Activated naive CD4-positive, alpha-beta T cell treated with anti-CD3 and anti-CD28 coated beads, Interleukin-2, amount 10 ng/mL, durations not matched to agents 7 days and 5 days (primary cell): Measurements from ENCODE around the gene DTWD2.
"Not testable (repeated sequence)": the region's sequence is repeated elsewhere in the genome, so short reads cannot be mapped to it uniquely, and the experiment has no call there.

ENCODE experiments used
- CTCF ChIA-PET: fragments of 350-600 bp; sonication (Branson Sonifier 250); formaldehyde crosslinking; loops from one replicate; lab custom pipeline; 2021; ENCODE audit warnings: antibody characterized with exemption; lab: Charles Lee
- DNase-seq: peaks from one replicate; pipeline ENCODE4 v3.0.0-alpha.2; 2020
- H3K27ac Mint-ChIP-seq: one replicate; pipeline ENCODE4 v1.8.0; 2021; ENCODE audit warnings: mild to moderate bottlenecking, moderate library complexity, mixed read lengths
- H3K27me3 Mint-ChIP-seq: one replicate; pipeline ENCODE4 v1.8.0; 2021; ENCODE audit warnings: mild to moderate bottlenecking, mixed read lengths
- H3K36me3 Mint-ChIP-seq: one replicate; pipeline ENCODE4 v1.8.0; 2021; ENCODE audit warnings: mixed read lengths
- H3K4me1 Mint-ChIP-seq: one replicate; pipeline ENCODE4 v1.8.0; 2021; ENCODE audit warnings: mixed read lengths
- H3K4me3 Mint-ChIP-seq: one replicate; pipeline ENCODE4 v1.8.0; 2021; ENCODE audit warnings: mild to moderate bottlenecking, moderate library complexity, mixed read lengths
- H3K9me3 Mint-ChIP-seq: one replicate; pipeline ENCODE4 v1.8.0; 2021; ENCODE audit warnings: mixed read lengths

The DTWD2 gene

DNA sequence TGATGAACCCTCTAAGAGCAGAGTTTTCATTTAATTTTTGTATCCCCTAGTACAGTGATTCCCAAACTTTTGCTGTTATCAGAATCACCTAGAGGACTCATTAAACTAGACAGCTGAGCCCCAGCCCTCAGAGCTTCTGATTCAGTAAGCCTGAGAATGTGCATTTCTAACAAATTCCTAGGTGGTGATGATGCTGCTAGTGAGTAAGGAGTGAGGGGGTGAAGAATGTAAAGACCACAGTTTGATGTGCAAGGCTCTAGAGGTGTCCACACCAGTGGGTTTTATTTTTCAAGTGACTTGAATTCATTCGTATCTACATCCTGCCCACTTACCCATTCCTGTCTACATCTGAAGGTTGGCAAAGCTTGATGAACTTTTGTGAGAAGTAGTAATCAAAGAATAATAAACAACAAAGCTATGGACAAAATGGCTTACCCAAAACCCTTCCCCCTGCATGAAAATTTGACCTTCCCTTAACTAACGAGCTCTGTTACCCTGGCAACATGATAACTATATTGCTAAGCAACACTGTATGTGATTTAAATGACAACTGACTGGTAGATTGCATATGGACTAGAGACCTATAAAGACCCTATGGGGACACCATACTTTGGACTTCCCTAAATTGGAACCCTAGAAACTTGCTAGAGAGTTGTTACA is 35.2 kb downstream of the DTWD2 start:
- Mint-ChIP-seq H3K9me3 (no peaks in the 10 kb centered on the region), H3K36me3 (no peaks in the 10 kb centered on the region)
- CTCF ChIA-PET, result no interaction called here

DNA sequence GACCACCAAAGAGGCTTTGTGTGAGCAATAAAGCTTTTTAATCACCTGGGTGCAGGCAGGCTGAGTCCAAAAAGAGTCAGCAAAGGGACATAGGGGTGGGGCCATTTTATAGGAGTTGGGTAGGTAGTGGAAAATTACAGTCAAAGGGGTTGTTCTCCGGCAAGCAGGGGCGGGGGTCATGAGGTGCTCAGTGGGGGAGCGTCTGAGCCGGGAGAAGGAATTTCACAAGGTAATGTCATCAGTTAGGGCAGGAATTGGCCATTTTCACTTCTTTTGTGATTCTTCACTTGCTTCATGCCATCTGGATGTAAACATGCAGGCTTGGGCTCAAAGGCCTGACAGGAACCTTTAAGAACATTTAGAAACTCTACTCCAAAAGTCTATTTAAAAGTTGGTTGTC is 36.0 kb downstream of the DTWD2 start:
- CTCF ChIA-PET, H3K27ac Mint-ChIP-seq, H3K27me3 Mint-ChIP-seq, H3K36me3 Mint-ChIP-seq, DNase-seq, H3K9me3 Mint-ChIP-seq, H3K4me3 Mint-ChIP-seq, H3K4me1 Mint-ChIP-seq: not testable (repeated sequence)

More for the DNA sequence above, 35.2 kb downstream of the DTWD2 start:
- Mint-ChIP-seq H3K4me3 (no peak overlapping the region), H3K4me1 (no peaks in the 10 kb centered on the region), H3K27ac (no peak overlapping the region), H3K27me3 (no peaks in the 10 kb centered on the region)
- DNase-seq, result no peak

DNA sequence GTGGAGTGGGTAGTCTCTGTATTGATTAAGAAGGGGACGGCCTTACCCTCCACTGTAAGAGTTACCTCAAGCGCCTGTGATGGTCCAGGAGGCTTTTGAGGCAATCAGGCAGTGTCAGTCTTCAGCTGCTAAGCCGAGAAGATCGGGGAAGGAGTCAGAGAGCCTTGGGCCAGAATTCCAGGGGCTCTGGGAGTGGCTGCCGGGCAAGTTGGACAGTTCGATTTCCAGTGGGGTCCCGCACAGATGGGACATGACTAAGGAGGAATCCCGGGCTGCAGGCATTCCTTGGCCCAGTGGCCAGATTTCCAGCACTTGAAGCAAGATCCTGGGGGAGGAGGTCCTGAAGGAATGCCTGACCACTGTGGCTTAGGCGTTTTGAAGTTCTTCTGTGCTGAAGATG is 38.0 kb downstream of the DTWD2 start:
- H3K4me1 Mint-ChIP-seq, DNase-seq, H3K4me3 Mint-ChIP-seq, H3K27me3 Mint-ChIP-seq, H3K9me3 Mint-ChIP-seq, H3K36me3 Mint-ChIP-seq, CTCF ChIA-PET, H3K27ac Mint-ChIP-seq: not testable (repeated sequence)

DNA sequence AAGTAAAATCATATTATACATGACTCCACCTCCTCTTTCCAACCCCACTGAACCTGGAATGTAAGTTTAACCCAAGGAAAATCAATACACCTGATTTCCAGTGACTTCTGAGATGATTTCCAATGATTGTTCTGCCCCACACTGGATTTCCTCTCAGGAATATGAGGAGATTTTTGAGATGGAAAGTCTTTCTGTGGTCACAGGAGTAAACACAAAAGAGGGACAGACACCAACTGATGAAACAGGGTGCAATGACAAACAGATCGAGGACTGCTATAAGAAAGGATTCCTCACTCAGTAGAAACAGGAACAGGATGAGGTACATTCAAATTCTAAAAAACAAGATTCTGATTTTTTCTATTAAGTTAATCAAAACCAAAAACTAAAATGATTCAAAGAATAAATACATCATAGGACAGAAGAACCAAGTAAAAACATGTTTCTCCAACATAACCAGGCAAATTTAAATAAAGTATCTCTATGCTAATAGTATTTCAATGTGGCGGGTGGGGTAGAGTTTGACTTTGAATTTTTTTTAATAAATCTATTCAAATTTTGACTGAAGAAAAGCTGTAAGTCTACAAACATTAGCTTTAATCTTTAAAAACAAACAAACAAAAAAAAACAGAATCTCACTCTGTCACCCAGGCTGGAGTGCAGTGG is 42.1 kb downstream of the DTWD2 start:
- Mint-ChIP-seq H3K4me3 (no peak overlapping the region), H3K9me3 (no peaks in the 10 kb centered on the region), H3K4me1 (no peaks in the 10 kb centered on the region), H3K27me3 (no peaks in the 10 kb centered on the region), H3K36me3 (no peaks in the 10 kb centered on the region), H3K27ac (no peak overlapping the region)
- CTCF ChIA-PET, result no interaction called here
- DNase-seq, result no peak

DNA sequence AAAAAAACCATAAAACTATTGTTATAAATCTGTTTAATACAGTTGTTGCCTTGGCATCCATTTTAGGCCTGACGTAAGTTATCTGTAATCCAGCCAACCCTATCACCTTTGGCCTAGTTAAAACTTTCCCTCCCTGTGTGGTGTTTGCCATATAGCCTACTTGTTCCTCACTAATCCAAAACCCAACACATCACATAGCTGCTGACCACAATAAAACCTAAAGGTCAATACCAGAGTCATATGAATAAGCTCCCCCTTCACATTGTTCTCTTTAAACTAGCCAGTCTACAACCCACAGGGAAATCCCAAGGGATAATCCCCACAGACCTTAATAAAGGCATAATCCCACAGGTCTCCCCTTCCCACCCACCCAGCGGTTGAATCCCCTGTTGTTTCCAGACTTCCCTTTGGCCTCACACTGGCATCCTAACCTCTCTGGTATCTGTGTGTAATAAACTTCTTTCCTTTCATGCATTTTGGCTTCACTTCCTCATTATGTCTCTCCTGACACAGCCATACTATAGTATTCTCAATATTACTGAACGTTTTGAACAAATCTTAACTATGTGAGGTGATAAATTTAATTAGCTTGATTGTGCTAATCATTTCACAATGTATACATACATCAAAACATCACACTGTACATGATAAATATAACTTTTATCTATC is 50.8 kb downstream of the DTWD2 start:
- Mint-ChIP-seq H3K27me3 (no peaks in the 10 kb centered on the region), H3K9me3 (no peaks in the 10 kb centered on the region), H3K36me3 (no peaks in the 10 kb centered on the region), H3K4me1 (no peaks in the 10 kb centered on the region), H3K4me3 (no peak overlapping the region), H3K27ac (no peak overlapping the region)
- DNase-seq, result no peak
- CTCF ChIA-PET, result no interaction called here

DNA sequence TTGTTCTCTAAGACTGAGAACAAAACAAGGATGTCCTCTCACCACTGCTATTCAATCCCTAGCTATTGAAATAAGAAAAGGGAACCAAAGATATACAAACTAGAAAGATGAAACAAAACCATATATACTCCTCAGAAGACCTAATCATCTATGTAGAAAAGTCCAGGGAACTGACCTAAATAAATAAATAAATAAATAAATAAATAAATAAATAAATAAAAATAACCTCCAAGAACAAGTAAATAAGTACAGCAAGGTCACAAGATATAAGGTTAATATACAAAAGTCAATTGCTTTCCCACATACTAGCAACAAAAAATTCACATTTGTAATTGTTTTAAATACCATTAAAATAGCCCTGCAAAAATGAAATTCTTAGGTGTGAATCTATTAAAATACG is 54.6 kb downstream of the DTWD2 start:
- CTCF ChIA-PET, result no interaction called here
- no peak overlapping the region for H3K4me3 Mint-ChIP-seq
- no peak for DNase-seq
- H3K27me3 Mint-ChIP-seq, result no peaks in the 10 kb centered on the region
- no peaks in the 10 kb centered on the region for H3K9me3 Mint-ChIP-seq
- H3K4me1 Mint-ChIP-seq, result no peaks in the 10 kb centered on the region
- no peak overlapping the region for H3K27ac Mint-ChIP-seq
- no peaks in the 10 kb centered on the region for H3K36me3 Mint-ChIP-seq

DNA sequence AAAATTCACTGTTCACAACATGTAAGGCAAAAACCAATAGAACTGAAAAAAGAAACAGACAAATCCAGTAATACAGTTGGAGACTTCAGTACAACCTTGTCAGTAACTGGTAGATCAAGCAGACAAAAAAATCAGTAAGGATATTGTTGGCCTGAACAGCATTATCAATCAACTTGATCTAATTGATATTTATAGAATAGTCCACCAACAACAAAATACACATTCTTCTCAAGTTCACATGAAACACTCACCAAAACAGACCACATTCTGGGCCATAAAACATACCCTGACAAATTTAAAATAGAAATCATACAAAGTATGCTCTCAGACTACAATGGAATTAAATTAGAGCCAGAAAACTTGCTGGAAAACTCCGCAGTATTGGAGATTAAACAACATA is 56.8 kb downstream of the DTWD2 start:
- CTCF ChIA-PET, result no interaction called here
- no peaks in the 10 kb centered on the region for H3K27me3 Mint-ChIP-seq
- H3K4me3 Mint-ChIP-seq, result no peak overlapping the region
- no peak for DNase-seq
- H3K9me3 Mint-ChIP-seq, result no peaks in the 10 kb centered on the region
- no peaks in the 10 kb centered on the region for H3K36me3 Mint-ChIP-seq
- H3K4me1 Mint-ChIP-seq, result no peaks in the 10 kb centered on the region
- no peak overlapping the region for H3K27ac Mint-ChIP-seq

DNA sequence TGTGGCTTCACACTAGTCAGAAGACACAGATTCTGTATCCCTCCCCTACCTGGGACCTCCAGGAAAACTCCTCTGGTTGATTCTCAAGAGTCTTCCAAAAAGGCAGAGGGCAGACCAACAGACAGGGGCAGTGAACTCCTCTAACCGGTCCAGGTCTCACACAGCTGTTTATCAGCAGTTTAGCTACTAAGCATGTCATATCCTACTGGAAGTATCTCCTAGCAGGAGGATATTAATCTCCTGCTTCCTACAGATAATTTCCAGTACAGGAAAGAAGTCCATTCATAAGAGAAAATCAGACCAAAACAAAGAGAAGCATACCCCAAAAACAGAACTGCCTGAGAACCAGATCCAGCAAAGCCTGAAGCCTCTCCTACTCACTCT is 64.3 kb downstream of the DTWD2 start:
- Mint-ChIP-seq H3K27ac (no peak overlapping the region), H3K27me3 (no peaks in the 10 kb centered on the region), H3K4me3 (no peak overlapping the region), H3K4me1 (no peaks in the 10 kb centered on the region), H3K9me3 (no peaks in the 10 kb centered on the region), H3K36me3 (no peaks in the 10 kb centered on the region)
- CTCF ChIA-PET, result no interaction called here
- no peak for DNase-seq

DNA sequence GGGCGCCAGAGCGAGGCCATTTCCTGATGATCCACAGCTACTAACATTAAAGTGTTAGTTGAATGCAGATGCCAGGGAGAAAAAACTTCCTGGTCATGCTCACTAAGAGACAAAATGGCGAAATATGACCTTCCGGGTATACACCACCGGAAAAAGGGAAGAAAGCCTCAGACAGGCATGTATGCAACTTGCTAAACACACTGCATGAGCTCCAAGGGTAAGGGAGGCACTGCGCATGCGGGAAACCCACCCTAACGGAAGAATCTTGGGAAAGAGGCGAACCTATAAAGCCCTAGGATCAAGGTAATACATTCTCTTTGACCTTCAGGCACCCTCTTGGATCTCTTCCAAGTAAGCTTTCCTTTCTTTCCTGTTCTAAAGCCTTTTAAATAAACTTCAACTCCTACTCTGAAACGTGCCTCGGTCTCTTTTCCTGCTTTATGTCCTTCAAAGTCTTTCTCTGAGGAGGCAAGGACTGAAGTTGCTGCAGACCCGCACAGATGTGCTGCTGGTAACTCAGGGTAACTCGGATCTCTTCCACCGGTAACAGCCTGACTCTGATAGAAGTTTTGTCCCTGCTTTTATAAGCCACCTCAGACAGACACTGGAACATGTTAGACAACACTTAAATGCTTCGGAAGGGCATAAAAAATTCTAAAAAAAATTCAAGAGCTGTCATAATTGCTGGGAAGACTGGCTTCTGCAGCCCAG is 64.9 kb downstream of the DTWD2 start:
- Mint-ChIP-seq H3K27ac (no peak overlapping the region), H3K36me3 (no peaks in the 10 kb centered on the region), H3K4me1 (no peaks in the 10 kb centered on the region), H3K4me3 (no peak overlapping the region), H3K27me3 (no peaks in the 10 kb centered on the region), H3K9me3 (no peaks in the 10 kb centered on the region)
- CTCF ChIA-PET, result no interaction called here
- no peak for DNase-seq

DNA sequence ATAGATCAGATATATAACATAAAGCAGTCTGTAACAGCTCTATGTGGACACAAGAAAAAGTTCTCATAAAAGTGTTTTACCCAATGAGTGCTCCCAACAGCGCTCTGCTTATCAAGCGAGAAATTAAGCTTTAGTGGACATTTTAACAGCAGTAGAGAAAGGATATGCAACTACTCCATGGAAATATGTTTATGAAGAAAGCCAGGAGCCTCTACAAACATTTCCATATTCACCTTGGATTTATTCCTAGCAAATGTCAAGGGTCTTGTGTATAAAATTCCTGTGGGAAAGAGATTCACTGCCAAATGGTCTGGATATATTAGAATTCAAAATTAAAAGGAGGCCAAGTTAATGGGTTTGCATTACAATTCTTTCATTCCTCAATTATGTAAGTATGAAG is 66.5 kb downstream of the DTWD2 start:
- H3K27me3 Mint-ChIP-seq, result no peaks in the 10 kb centered on the region
- DNase-seq, result no peak
- no peaks in the 10 kb centered on the region for H3K4me1 Mint-ChIP-seq
- no peaks in the 10 kb centered on the region for H3K36me3 Mint-ChIP-seq
- H3K27ac Mint-ChIP-seq, result no peak overlapping the region
- CTCF ChIA-PET, result no interaction called here
- H3K9me3 Mint-ChIP-seq, result no peaks in the 10 kb centered on the region
- H3K4me3 Mint-ChIP-seq, result no peak overlapping the region

DNA sequence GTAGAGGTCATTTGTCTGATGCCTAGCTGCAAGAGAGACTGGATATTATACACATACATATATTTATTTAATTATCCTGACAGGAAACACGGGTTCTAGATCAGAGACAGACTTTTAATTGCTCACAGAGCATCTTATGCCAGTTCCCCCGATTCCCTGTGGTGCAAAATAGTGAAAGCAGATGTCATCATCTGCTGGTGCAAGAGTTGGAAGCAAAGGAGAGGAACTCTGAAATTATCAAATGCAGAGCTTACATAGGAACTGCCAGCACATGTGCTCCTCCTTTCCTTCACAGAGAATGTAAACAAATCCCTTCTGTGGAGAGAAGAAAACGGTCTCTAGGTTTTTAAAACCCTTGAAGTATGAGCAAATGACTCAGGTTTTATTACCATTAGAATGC is 69.3 kb downstream of the DTWD2 start:
- no peak for DNase-seq
- no peaks in the 10 kb centered on the region for H3K4me1 Mint-ChIP-seq

DNA sequence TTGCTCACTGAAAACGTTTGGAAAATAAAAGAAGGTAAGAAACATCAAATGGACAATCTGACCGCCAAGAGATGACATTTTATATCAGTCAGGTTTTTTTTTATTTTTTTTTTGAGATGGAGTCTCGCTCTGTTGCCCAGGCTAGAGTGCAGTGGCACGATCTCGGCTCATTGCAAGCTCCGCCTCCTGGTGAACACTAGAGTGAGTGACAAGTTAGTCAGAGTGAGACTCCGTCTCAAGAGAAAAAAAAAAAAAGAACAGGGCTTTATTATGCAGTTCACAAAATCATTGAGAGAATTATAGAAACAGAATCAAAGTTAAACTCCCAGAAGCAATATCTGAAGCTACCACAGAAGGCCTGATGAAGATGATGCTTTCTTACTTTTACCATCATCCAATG is 70.1 kb downstream of the DTWD2 start:
- CTCF ChIA-PET, result no interaction called here
- no peaks in the 10 kb centered on the region for H3K36me3 Mint-ChIP-seq

More for the DNA sequence above, 69.3 kb downstream of the DTWD2 start:
- H3K4me3 Mint-ChIP-seq, result no peak overlapping the region
- no peaks in the 10 kb centered on the region for H3K27me3 Mint-ChIP-seq
- no peaks in the 10 kb centered on the region for H3K9me3 Mint-ChIP-seq
- H3K36me3 Mint-ChIP-seq, result no peaks in the 10 kb centered on the region
- H3K27ac Mint-ChIP-seq, result no peak overlapping the region
- CTCF ChIA-PET, result no interaction called here

DNA sequence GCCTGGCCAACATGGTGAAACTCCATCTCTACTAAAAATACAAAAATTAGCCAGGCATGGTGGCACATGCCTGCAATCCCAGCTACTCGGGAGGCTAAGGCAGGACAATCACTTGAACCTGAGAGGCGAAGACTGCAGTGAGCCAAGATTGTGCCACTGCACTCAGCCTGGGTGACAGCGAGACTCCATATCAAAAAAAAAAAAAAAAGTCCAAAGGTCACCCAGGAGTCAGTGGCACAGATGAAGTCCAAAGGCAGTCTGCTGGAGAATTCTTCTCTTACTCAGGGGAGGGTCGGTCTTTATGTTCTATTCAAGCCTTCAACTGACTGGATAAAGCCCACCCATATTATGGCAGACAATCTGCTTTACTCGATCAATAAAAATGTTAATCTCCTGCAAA is 80.8 kb downstream of the DTWD2 start:
- H3K36me3 Mint-ChIP-seq, H3K4me1 Mint-ChIP-seq, H3K9me3 Mint-ChIP-seq, H3K27ac Mint-ChIP-seq, H3K27me3 Mint-ChIP-seq, DNase-seq, H3K4me3 Mint-ChIP-seq, CTCF ChIA-PET: not testable (repeated sequence)

More for the DNA sequence above, 70.1 kb downstream of the DTWD2 start:
- no peaks in the 10 kb centered on the region for H3K27me3 Mint-ChIP-seq
- H3K27ac Mint-ChIP-seq, result no peak overlapping the region
- no peaks in the 10 kb centered on the region for H3K4me1 Mint-ChIP-seq
- H3K4me3 Mint-ChIP-seq, result no peak overlapping the region
- no peak for DNase-seq
- H3K9me3 Mint-ChIP-seq, result no peaks in the 10 kb centered on the region

DNA sequence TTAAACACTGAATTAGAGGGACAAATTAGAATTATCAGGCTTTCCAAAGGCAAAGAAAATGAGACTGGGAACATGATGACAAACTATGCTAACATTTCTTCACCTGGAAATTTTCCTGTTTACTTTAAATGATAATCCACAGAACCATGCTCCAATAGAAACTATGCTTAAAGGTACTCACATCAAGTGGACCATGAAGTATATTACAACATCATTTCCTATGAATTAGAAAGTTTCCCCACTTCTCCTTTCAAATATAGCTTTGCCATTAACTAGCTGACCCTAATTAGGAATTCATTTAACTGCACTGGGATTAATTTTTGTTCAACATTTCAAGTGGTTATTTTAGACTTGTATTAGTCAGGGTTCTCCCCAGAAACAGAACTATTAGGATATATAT is 81.4 kb downstream of the DTWD2 start:
- CTCF ChIA-PET, result no interaction called here
- H3K9me3 Mint-ChIP-seq, result no peaks in the 10 kb centered on the region
- H3K36me3 Mint-ChIP-seq, result no peaks in the 10 kb centered on the region
- H3K27me3 Mint-ChIP-seq, result no peaks in the 10 kb centered on the region
- no peaks in the 10 kb centered on the region for H3K4me1 Mint-ChIP-seq
- no peak overlapping the region for H3K27ac Mint-ChIP-seq
- H3K4me3 Mint-ChIP-seq, result no peak overlapping the region
- no peak for DNase-seq

DNA sequence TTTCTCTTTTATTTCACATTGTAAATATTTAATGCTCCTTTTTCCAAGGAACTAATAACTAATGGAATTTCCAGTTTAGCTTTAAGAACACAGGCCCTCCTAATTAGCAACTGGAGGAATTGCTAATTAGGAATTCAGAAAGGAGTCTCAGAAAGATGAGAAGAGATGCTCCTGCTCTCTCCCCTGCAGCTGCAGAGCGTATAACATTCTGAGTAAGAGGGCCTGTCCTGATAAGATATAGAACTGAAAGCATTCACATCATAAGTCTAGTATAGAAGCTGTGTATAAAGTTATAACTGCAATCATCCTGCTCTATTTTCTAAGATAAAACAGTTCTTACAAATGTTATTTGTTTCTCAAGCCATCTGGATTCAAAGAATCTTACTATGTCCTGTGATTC is 83.2 kb downstream of the DTWD2 start:
- DNase-seq, result no peak
- Mint-ChIP-seq H3K27me3 (no peaks in the 10 kb centered on the region), H3K4me3 (no peak overlapping the region), H3K27ac (no peak overlapping the region), H3K36me3 (no peaks in the 10 kb centered on the region), H3K9me3 (no peaks in the 10 kb centered on the region), H3K4me1 (no peaks in the 10 kb centered on the region)
- CTCF ChIA-PET, result no interaction called here
